NT2/D1 (cell line): ENCODE results near the gene NAT14.
A peak's percentile ranks its signal among the peaks of the same experiment; 100 is the strongest.

ENCODE experiments used
- DNase-seq: peaks from one replicate; pipeline ENCODE4 v3.0.0-alpha.2; 2011; ENCODE audit warnings: low read depth, low spot score
- H3K27me3 ChIP-seq: 2 replicates; pipeline ENCODE4 v1.6.0; 2011; ENCODE audit warnings: mild to moderate bottlenecking; ENCODE audit not compliant: insufficient read length, insufficient read depth
- H3K36me3 ChIP-seq: 2 replicates; pipeline ENCODE4 v1.6.1; 2011; ENCODE audit warnings: mild to moderate bottlenecking, low read length, mixed read lengths; ENCODE audit not compliant: insufficient read depth, insufficient read length
- H3K4me1 ChIP-seq: 2 replicates; pipeline ENCODE4 v1.5.1; 2011; ENCODE audit not compliant: insufficient read depth, insufficient read length
- H3K4me3 ChIP-seq: 2 replicates; pipeline ENCODE4 v1.5.1; 2011; ENCODE audit warnings: low read depth; ENCODE audit not compliant: insufficient read length
- H3K9ac ChIP-seq: 2 replicates; pipeline ENCODE4 v1.6.0; 2011; ENCODE audit warnings: low read depth; ENCODE audit not compliant: insufficient read length
- H3K9me3 ChIP-seq: 2 replicates; pipeline ENCODE4 v1.5.1; 2011; ENCODE audit warnings: mild to moderate bottlenecking, low read length; ENCODE audit not compliant: insufficient read depth
- SUZ12 ChIP-seq: IDR thresholded peaks from 2 replicates; pipeline ENCODE4 v1.6.1; 2011; ENCODE audit not compliant: insufficient read length, insufficient read depth; ENCODE audit errors: extremely low read depth
- YY1 ChIP-seq: IDR thresholded peaks from 2 replicates; pipeline ENCODE4 v1.6.1; 2011; ENCODE audit not compliant: insufficient read length, insufficient read depth
- ZNF274 ChIP-seq: IDR thresholded peaks from 2 replicates; pipeline ENCODE4 v1.6.1; 2011; ENCODE audit warnings: mild to moderate bottlenecking, low read depth, low read length

NAT14 gene

GRCh38 chr19:55486043-55486970 is 1.3 kb downstream of the NAT14 start:
- no peak for DNase-seq
- Histone ChIP-seq H3K27me3 (no peaks in the 10 kb centered on the region), H3K4me3 (peak overlapping the region; percentile 18), H3K9ac (peak overlapping the region; percentile 76), H3K9me3 (no peaks in the 10 kb centered on the region), H3K36me3 (peaks cover 13% of the 10 kb centered on the region), H3K4me1 (peaks cover 14% of the 10 kb centered on the region)
- TF ChIP-seq YY1 (no peak), SUZ12 (no peak), ZNF274 (no peak)

GRCh38 chr19:55486971-55487923 is 2.3 kb downstream of the NAT14 start:
- no peak for DNase-seq
- Histone ChIP-seq H3K4me1 (peaks cover 14% of the 10 kb centered on the region), H3K36me3 (peaks cover 13% of the 10 kb centered on the region), H3K9me3 (no peaks in the 10 kb centered on the region), H3K27me3 (no peaks in the 10 kb centered on the region), H3K9ac (peak overlapping the region; percentile 76), H3K4me3 (peak overlapping the region; percentile 18)
- TF ChIP-seq ZNF274 (no peak), SUZ12 (no peak), YY1 (no peak)

GRCh38 chr19:55487924-55488687 is 3.1 kb downstream of the NAT14 start, which contains the start of gene SSC5D:
Gene SSC5D (plus strand): TSS chr19:55488436. CDS start chr19:55488590, 154 bp downstream.
- peaks cover 16% of the 10 kb centered on the region for H3K4me1 ChIP-seq
- no peaks in the 10 kb centered on the region for H3K9me3 ChIP-seq
- no peak for DNase-seq
- peaks cover 9% of the 10 kb centered on the region for H3K36me3 ChIP-seq
- H3K27me3 ChIP-seq = no peaks in the 10 kb centered on the region
- peak within 1 kb of the TSS; percentile 76 for H3K9ac ChIP-seq
- no peak for TF ChIP-seq SUZ12
- no peak for TF ChIP-seq YY1
- no peak for TF ChIP-seq ZNF274
- H3K4me3 ChIP-seq = peak within 1 kb of the TSS; percentile 32

GRCh38 chr19:55488986-55489710 is 4.2 kb downstream of the NAT14 start:
- H3K27me3 ChIP-seq = no peaks in the 10 kb centered on the region
- peak overlapping the region; percentile 50 for H3K9ac ChIP-seq
- peaks cover 7% of the 10 kb centered on the region for H3K36me3 ChIP-seq
- H3K4me1 ChIP-seq = peaks cover 20% of the 10 kb centered on the region
- no peak for DNase-seq
- H3K9me3 ChIP-seq = no peaks in the 10 kb centered on the region
- TF ChIP-seq YY1 = no peak
- TF ChIP-seq ZNF274 = no peak
- no peak for TF ChIP-seq SUZ12
- H3K4me3 ChIP-seq = no peak overlapping the region

GRCh38 chr19:55489711-55490477 is 4.9 kb downstream of the NAT14 start:
- Histone ChIP-seq H3K4me3 (no peak overlapping the region), H3K9ac (peak overlapping the region; percentile 50), H3K9me3 (no peaks in the 10 kb centered on the region), H3K36me3 (peaks cover 7% of the 10 kb centered on the region), H3K4me1 (peaks cover 28% of the 10 kb centered on the region), H3K27me3 (no peaks in the 10 kb centered on the region)
- TF ChIP-seq ZNF274 = no peak
- no peak for TF ChIP-seq YY1
- no peak for TF ChIP-seq SUZ12
- DNase-seq = no peak
